Body of pancreas (tissue), 4 donors: ENCODE data around the gene CEBPZOS.

ENCODE experiments used
- POLR2A ChIP-seq, 3 donors: fragments of 450-650 bp; IDR thresholded peaks; one replicate each; pipeline ENCODE4 v1.6.1; 2016; ENCODE audit warnings: antibody characterized with exemption in 3 of 3, mild to moderate bottlenecking in 2 of 3
- TF ChIP-seq, protein P1 (sequence below), 7 experiments: fragments of 450-650 bp in 4 of 7; fragments of 200-600 bp in 3 of 7; sonication (generic) in 3 of 7; IDR thresholded peaks; one replicate each; pipeline ENCODE4 v1.5.1; 2016 to 2019; ENCODE audit warnings: antibody characterized with exemption in 7 of 7

DNA sequence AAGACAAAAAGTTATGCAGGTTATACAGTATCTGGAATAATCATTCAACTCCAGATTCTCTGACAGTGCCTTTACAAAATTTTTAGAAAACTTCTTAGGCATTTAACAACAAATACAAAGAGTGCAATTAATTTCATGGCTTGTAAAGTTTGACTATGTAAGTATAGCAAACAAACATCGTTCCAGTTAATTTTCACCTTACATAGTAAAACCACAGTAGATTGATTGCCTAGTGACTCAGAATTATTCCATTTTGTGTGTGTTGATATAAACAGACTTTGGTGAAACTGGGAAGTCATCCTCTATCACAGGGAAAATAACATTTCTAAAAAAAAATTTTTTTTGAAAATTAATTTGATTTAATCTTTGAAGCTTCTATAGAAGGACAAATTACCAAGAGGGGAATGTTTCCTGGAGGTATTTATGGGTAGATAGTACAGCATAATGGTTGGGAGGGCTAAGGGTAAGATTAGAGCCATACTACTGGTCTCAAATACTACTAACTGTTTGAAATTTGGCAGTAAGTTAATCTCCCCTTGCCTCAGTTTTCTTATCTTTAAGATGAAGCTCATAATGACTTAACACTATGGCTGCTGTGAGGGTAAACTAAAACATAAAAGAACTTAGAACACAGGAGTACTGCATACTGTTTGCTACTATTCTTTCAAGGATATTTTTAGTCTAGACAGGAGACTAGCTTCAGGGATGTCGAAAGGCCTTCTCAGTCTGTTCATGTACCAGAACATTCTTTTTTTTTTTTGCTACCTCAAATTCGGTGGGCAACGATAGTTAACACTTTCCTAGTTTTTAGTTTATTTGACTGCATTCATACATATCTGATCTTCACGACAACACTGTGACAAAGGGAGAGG is 54.8 kb downstream of the CEBPZOS start:
- TF ChIP-seq POLR2A (IDR thresholded peaks at IDR 0.05), result no peak
- TF ChIP-seq, protein P1, sequence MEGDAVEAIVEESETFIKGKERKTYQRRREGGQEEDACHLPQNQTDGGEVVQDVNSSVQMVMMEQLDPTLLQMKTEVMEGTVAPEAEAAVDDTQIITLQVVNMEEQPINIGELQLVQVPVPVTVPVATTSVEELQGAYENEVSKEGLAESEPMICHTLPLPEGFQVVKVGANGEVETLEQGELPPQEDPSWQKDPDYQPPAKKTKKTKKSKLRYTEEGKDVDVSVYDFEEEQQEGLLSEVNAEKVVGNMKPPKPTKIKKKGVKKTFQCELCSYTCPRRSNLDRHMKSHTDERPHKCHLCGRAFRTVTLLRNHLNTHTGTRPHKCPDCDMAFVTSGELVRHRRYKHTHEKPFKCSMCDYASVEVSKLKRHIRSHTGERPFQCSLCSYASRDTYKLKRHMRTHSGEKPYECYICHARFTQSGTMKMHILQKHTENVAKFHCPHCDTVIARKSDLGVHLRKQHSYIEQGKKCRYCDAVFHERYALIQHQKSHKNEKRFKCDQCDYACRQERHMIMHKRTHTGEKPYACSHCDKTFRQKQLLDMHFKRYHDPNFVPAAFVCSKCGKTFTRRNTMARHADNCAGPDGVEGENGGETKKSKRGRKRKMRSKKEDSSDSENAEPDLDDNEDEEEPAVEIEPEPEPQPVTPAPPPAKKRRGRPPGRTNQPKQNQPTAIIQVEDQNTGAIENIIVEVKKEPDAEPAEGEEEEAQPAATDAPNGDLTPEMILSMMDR (IDR thresholded peaks at IDR 0.05), result no peak
